ENCODE measurements around the gene NANS. TPM values are rescaled to one million over a fixed set of nuclear protein-coding genes. Genes with fewer than 3 reads are reported as not detected.

Gene NANS
- total RNA-seq, 1 donor from 2014 or later: 54.8 TPM

GRCh38 chr9:98037357-98037756 lies 19.2 kb upstream of the NANS start:
- DNase-seq (ENCODE audit: low spot score): no peak
- Mint-ChIP-seq H3K4me3 (ENCODE audit: unreplicated experiment) (no peak overlapping the region), H3K9me3 (ENCODE audit: low read depth) (no peaks in the 10 kb centered on the region), H3K36me3 (ENCODE audit: low read depth) (no peaks in the 10 kb centered on the region), H3K27ac (ENCODE audit: unreplicated experiment) (no peak overlapping the region), H3K4me1 (ENCODE audit: low read depth) (peaks cover 28% of the 10 kb centered on the region), H3K27me3 (ENCODE audit: low read depth) (no peaks in the 10 kb centered on the region)
- no peak for TF ChIP-seq CTCF (IDR thresholded peaks at IDR 0.05)

- Mint-ChIP-seq H3K27me3 (ENCODE audit: low read depth) (peaks cover 4% of the 10 kb centered on the region), H3K4me1 (ENCODE audit: low read depth) (peaks cover 25% of the 10 kb centered on the region), H3K27ac (ENCODE audit: unreplicated experiment) (no peak overlapping the region), H3K4me3 (ENCODE audit: unreplicated experiment) (no peak overlapping the region), H3K36me3 (ENCODE audit: low read depth) (no peaks in the 10 kb centered on the region), H3K9me3 (ENCODE audit: low read depth) (no peaks in the 10 kb centered on the region)
- no peak for TF ChIP-seq CTCF (IDR thresholded peaks at IDR 0.05)
- no peak for DNase-seq (ENCODE audit: low spot score)
These were observed 17.6 kb upstream of the NANS start for GRCh38 chr9:98038958-98039357.

GRCh38 chr9:98039607-98040017 lies 16.9 kb upstream of the NANS start:
- TF ChIP-seq CTCF (IDR thresholded peaks at IDR 0.05): no peak
- no peak overlapping the region for H3K4me3 Mint-ChIP-seq (ENCODE audit: unreplicated experiment)
- peaks cover 4% of the 10 kb centered on the region for H3K27me3 Mint-ChIP-seq (ENCODE audit: low read depth)
- DNase-seq (ENCODE audit: low spot score): no peak
- H3K9me3 Mint-ChIP-seq (ENCODE audit: low read depth): no peaks in the 10 kb centered on the region
- H3K36me3 Mint-ChIP-seq (ENCODE audit: low read depth): no peaks in the 10 kb centered on the region
- H3K4me1 Mint-ChIP-seq (ENCODE audit: low read depth): peaks cover 22% of the 10 kb centered on the region
- H3K27ac Mint-ChIP-seq (ENCODE audit: unreplicated experiment): no peak overlapping the region

- H3K27ac Mint-ChIP-seq (ENCODE audit: unreplicated experiment): no peak overlapping the region
- no peaks in the 10 kb centered on the region for H3K36me3 Mint-ChIP-seq (ENCODE audit: low read depth)
- no peak overlapping the region for H3K4me3 Mint-ChIP-seq (ENCODE audit: unreplicated experiment)
- TF ChIP-seq CTCF (IDR thresholded peaks at IDR 0.05): no peak
- H3K27me3 Mint-ChIP-seq (ENCODE audit: low read depth): peaks cover 4% of the 10 kb centered on the region
- DNase-seq (ENCODE audit: low spot score): no peak
- peaks cover 17% of the 10 kb centered on the region for H3K4me1 Mint-ChIP-seq (ENCODE audit: low read depth)
- H3K9me3 Mint-ChIP-seq (ENCODE audit: low read depth): no peaks in the 10 kb centered on the region
These were observed 16.3 kb upstream of the NANS start for GRCh38 chr9:98040212-98040611.

- Mint-ChIP-seq H3K36me3 (ENCODE audit: low read depth) (no peaks in the 10 kb centered on the region), H3K27ac (ENCODE audit: unreplicated experiment) (no peak overlapping the region), H3K27me3 (ENCODE audit: low read depth) (peaks cover 4% of the 10 kb centered on the region), H3K4me1 (ENCODE audit: low read depth) (no peaks in the 10 kb centered on the region), H3K9me3 (ENCODE audit: low read depth) (no peaks in the 10 kb centered on the region), H3K4me3 (ENCODE audit: unreplicated experiment) (no peak overlapping the region)
- no peak for TF ChIP-seq CTCF (IDR thresholded peaks at IDR 0.05)
- no peak for DNase-seq (ENCODE audit: low spot score)
These were observed 12.6 kb upstream of the NANS start for GRCh38 chr9:98043915-98044314.
